Activated T-helper 2 cell treated with anti-CD3 and anti-CD28 coated beads, Interferon-gamma antibody, Interleukin-2, Interleukin-4, amounts not matched to agents 10 μg/mL and 5 μg/mL and 100 μg/mL, durations not matched to agents 14 hours and 24 hours and 36 hours (primary cell): ENCODE measurements around the gene ARRB1. TPM values are rescaled to one million over a fixed set of nuclear protein-coding genes. Genes with fewer than 3 reads are reported as not detected.

ENCODE experiments used
- DNase-seq: peaks from one replicate; pipeline ENCODE4 v3.0.0; 2021; ENCODE audit warnings: low spot score
- H3K27ac Mint-ChIP-seq: one replicate; pipeline ENCODE4 v1.8.0; 2021; ENCODE audit warnings: mixed read lengths
- H3K27me3 Mint-ChIP-seq: one replicate; pipeline ENCODE4 v1.8.0; 2021; ENCODE audit warnings: low read depth, mixed read lengths
- H3K36me3 Mint-ChIP-seq: one replicate; pipeline ENCODE4 v1.8.0; 2021; ENCODE audit warnings: low read depth, mixed read lengths
- H3K4me1 Mint-ChIP-seq: one replicate; pipeline ENCODE4 v1.8.0; 2021; ENCODE audit warnings: low read depth, mixed read lengths
- H3K4me3 Mint-ChIP-seq: one replicate; pipeline ENCODE4 v1.8.0; 2021; ENCODE audit warnings: low read depth, mild to moderate bottlenecking, moderate library complexity, mixed read lengths
- H3K9me3 Mint-ChIP-seq: one replicate; pipeline ENCODE4 v1.8.0; 2021; ENCODE audit warnings: mixed read lengths
- intact Hi-C: fragments of 100-400 bp; cut with micrococcal nuclease; formaldehyde crosslinking; loops from one replicate; pipeline ENCODE4 v1.15.1; 2023
- total RNA-seq: library from RNA; stranded (reverse); gene quantifications from 2 replicates; pipeline ENCODE4 v1.2.3, GENCODE V29; 2022

ARRB1 gene
- total RNA-seq, result 15.1 and 19.3 TPM in 2 replicates

DNA sequence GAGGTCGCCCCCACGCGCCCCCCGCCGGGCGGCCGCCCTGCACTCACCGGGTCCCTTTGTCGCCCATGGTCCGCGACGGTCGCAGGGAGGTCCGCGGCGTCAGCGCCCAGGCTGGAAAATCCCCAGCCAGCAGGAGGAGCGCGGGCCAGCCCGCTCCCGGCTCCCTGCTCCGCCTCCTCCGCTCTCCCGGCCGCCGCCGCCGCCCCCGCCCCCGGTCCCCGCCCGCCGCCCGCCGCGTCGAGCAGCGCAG lies at the start of gene ARRB1:
Gene ARRB1 (minus strand): TSS at position 121 of the 250 bp plus-strand sequence. CDS start 54 bp downstream, at position 67.
- H3K27me3 Mint-ChIP-seq, result peaks cover 3% of the 10 kb centered on the region
- H3K27ac Mint-ChIP-seq, result peak within 1 kb of the TSS; percentile 69
- DNase-seq, result no peak
- H3K4me1 Mint-ChIP-seq, result peaks cover 29% of the 10 kb centered on the region
- peak within 1 kb of the TSS; percentile 82 for H3K4me3 Mint-ChIP-seq
- H3K9me3 Mint-ChIP-seq, result no peaks in the 10 kb centered on the region
- intact Hi-C loops, result no loop called here
- no peaks in the 10 kb centered on the region for H3K36me3 Mint-ChIP-seq

DNA sequence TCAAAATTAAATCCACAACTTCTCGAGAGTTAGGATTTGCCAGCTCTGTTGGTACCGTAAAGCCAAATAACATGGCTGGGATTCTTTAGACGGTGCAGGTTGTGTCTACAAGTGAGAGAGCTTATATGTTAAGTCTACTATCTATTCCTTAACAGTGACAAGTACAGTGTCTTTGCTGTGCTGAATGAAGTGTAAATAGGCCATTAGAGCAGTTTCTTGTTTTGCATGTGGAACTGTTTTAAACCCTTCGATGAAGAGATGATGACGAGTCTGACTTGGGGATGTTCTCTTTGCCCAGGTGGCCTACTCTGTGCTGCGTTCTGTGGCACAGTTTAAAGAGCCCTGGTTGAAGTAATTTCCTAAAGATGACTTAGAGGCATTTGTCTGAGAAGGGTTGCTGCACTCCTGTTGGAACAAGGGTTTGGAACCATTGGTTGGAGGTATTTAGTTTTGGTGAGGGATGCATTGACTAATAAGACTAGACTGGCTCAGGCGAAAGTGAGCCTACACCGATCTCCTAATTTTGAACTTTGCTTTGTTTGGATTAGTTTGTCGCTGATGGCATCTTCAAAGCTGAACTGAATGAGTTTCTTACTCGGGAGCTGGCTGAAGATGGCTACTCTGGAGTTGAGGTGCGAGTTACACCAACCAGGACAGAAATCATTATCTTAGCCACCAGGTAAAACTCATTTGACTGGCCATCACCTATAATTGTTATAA lies 48.8 kb upstream of the ARRB1 start:
- intact Hi-C loops, result no loop called here
- H3K4me1 Mint-ChIP-seq, result peaks cover 39% of the 10 kb centered on the region

GRCh38 chr11:75399344-75400145 lies 48.1 kb upstream of the ARRB1 start, which contains the start of gene RPS3:
TSS of gene RPS3 (plus strand) at chr11:75399518. CDS start at chr11:75399548, 30 bp downstream.
- intact Hi-C loops, result no loop called here
- Mint-ChIP-seq H3K27me3 (peaks cover 3% of the 10 kb centered on the region), H3K4me1 (peaks cover 39% of the 10 kb centered on the region), H3K9me3 (no peaks in the 10 kb centered on the region), H3K4me3 (peak within 1 kb of the TSS; percentile 98), H3K36me3 (peaks cover 54% of the 10 kb centered on the region), H3K27ac (peak within 1 kb of the TSS; percentile 98)
- DNase-seq, result peak; percentile 84

More for the DNA sequence above, 48.8 kb upstream of the ARRB1 start:
- no peaks in the 10 kb centered on the region for H3K9me3 Mint-ChIP-seq
- H3K27me3 Mint-ChIP-seq, result no peaks in the 10 kb centered on the region
- H3K27ac Mint-ChIP-seq, result peak overlapping the region; percentile 98
- peaks cover 61% of the 10 kb centered on the region for H3K36me3 Mint-ChIP-seq
- H3K4me3 Mint-ChIP-seq, result peak overlapping the region; percentile 98
- DNase-seq, result no peak

- H3K27ac Mint-ChIP-seq, result peak overlapping the region; percentile 98
- no peaks in the 10 kb centered on the region for H3K9me3 Mint-ChIP-seq
- H3K4me1 Mint-ChIP-seq, result peaks cover 33% of the 10 kb centered on the region
- DNase-seq, result no peak
- intact Hi-C loops, result no loop called here
- H3K27me3 Mint-ChIP-seq, result peaks cover 5% of the 10 kb centered on the region
- H3K36me3 Mint-ChIP-seq, result peaks cover 47% of the 10 kb centered on the region
- H3K4me3 Mint-ChIP-seq, result peak overlapping the region; percentile 98
These were observed 47.4 kb upstream of the ARRB1 start for GRCh38 chr11:75398906-75399305.

- peaks cover 5% of the 10 kb centered on the region for H3K4me1 Mint-ChIP-seq
- DNase-seq, result no peak
- H3K27ac Mint-ChIP-seq, result no peak overlapping the region
- no peaks in the 10 kb centered on the region for H3K9me3 Mint-ChIP-seq
- intact Hi-C loops, result no loop called here
- H3K4me3 Mint-ChIP-seq, result no peak overlapping the region
- peaks cover 13% of the 10 kb centered on the region for H3K27me3 Mint-ChIP-seq
- peaks cover under 1% of the 10 kb centered on the region for H3K36me3 Mint-ChIP-seq
These were observed 42.8 kb upstream of the ARRB1 start for GRCh38 chr11:75394085-75394840.

- no peak for DNase-seq
- intact Hi-C loops, result loop anchor here (5.0 kb wide), 1 partner anchor 37 kb away; no protein-coding TSS in a partner anchor
- Mint-ChIP-seq H3K36me3 (no peaks in the 10 kb centered on the region), H3K27me3 (peaks cover 20% of the 10 kb centered on the region), H3K9me3 (no peaks in the 10 kb centered on the region), H3K4me1 (peaks cover 2% of the 10 kb centered on the region), H3K4me3 (no peak overlapping the region), H3K27ac (no peak overlapping the region)
These were observed 38.5 kb upstream of the ARRB1 start for GRCh38 chr11:75389925-75390324.

DNA sequence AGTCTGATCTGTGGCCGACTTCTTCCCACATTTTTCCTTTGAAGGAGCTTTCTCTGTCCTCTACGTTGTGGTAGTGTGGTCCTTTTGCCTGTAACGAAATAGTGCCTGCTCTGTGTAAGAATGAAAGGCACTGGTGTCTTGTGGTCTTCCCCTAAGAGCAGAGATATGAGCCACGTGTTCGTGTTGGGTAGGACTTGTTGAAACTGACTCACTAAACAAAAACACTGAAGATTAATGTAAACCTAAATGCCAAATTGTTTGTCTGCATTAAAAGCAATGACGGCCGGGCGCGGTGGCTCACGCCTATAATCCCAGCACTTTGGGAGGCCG lies 37.8 kb upstream of the ARRB1 start:
- H3K27ac Mint-ChIP-seq, result no peak overlapping the region
- no peaks in the 10 kb centered on the region for H3K9me3 Mint-ChIP-seq
- no peak for DNase-seq
- intact Hi-C loops, result loop anchor here (5.0 kb wide), 1 partner anchor 38 kb away; no protein-coding TSS in a partner anchor
- H3K4me3 Mint-ChIP-seq, result no peak overlapping the region
- H3K4me1 Mint-ChIP-seq, result peaks cover 6% of the 10 kb centered on the region
- H3K27me3 Mint-ChIP-seq, result peaks cover 19% of the 10 kb centered on the region
- no peaks in the 10 kb centered on the region for H3K36me3 Mint-ChIP-seq

- Mint-ChIP-seq H3K4me1 (peaks cover 6% of the 10 kb centered on the region), H3K36me3 (no peaks in the 10 kb centered on the region), H3K27ac (no peak overlapping the region), H3K27me3 (peaks cover 19% of the 10 kb centered on the region), H3K9me3 (no peaks in the 10 kb centered on the region), H3K4me3 (no peak overlapping the region)
- intact Hi-C loops, result loop anchor here (1.0 to 5.0 kb wide), 3 partner anchors 39 to 144 kb away; no protein-coding TSS in a partner anchor
- DNase-seq, result peak; percentile 64
These were observed 37.2 kb upstream of the ARRB1 start for GRCh38 chr11:75388386-75389275.

DNA sequence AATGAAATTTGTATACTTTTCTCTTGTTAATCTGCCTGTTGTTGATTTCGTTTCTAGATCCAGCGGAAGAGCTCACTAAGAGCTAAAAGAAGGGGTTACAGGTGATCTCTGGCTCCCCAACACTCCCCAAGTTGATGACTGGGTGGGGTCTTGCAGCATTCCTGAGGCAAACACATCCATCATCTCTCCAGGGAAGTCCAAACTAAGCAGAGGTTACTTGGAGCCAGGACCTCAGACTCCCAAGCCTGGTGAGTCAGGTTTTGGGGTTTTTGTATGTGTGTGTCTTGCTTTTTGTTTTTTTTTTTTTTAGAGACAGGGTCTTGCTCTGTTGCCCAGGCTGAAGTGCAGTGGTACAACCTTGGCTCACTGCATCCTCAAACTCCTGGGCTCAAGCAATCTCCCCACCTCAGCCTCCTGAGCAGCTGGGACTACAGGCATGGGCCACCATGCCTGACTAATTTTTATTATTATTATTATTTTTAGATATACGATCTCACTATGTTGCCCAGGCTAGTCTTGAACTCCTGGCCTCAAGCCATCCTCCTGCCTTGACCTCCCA lies 36.4 kb upstream of the ARRB1 start:
- Mint-ChIP-seq H3K27ac (no peak overlapping the region), H3K27me3 (peaks cover 19% of the 10 kb centered on the region), H3K4me1 (peaks cover 12% of the 10 kb centered on the region), H3K36me3 (no peaks in the 10 kb centered on the region), H3K9me3 (no peaks in the 10 kb centered on the region), H3K4me3 (no peak overlapping the region)
- intact Hi-C loops, result loop anchor here (1.0 to 5.0 kb wide), 3 partner anchors 39 to 144 kb away; no protein-coding TSS in a partner anchor
- DNase-seq, result no peak

- no peaks in the 10 kb centered on the region for H3K36me3 Mint-ChIP-seq
- H3K4me3 Mint-ChIP-seq, result no peak overlapping the region
- no peaks in the 10 kb centered on the region for H3K9me3 Mint-ChIP-seq
- DNase-seq, result no peak
- peaks cover 19% of the 10 kb centered on the region for H3K27me3 Mint-ChIP-seq
- H3K4me1 Mint-ChIP-seq, result peaks cover 12% of the 10 kb centered on the region
- H3K27ac Mint-ChIP-seq, result no peak overlapping the region
- intact Hi-C loops, result loop anchor here (5.0 kb wide), 1 partner anchor 40 kb away; no protein-coding TSS in a partner anchor
These were observed 35.6 kb upstream of the ARRB1 start for GRCh38 chr11:75386942-75387630.

- H3K27me3 Mint-ChIP-seq, result peaks cover 11% of the 10 kb centered on the region
- H3K9me3 Mint-ChIP-seq, result no peaks in the 10 kb centered on the region
- H3K36me3 Mint-ChIP-seq, result no peaks in the 10 kb centered on the region
- H3K4me3 Mint-ChIP-seq, result no peak overlapping the region
- intact Hi-C loops, result loop anchor here (1.0 to 5.0 kb wide), 3 partner anchors 43 to 104 kb away; no protein-coding TSS in a partner anchor
- no peak overlapping the region for H3K27ac Mint-ChIP-seq
- peak; percentile 59 for DNase-seq
- H3K4me1 Mint-ChIP-seq, result peaks cover 14% of the 10 kb centered on the region
These were observed 33.1 kb upstream of the ARRB1 start for GRCh38 chr11:75384438-75385080.
